Transverse colon (tissue), 3 donors: ENCODE measurements around the gene PLEKHG1.

Source experiments
- EP300 ChIP-seq: sonication (generic); formaldehyde crosslinking; IDR thresholded peaks from one replicate; pipeline ENCODE4 v1.6.1; 2017; ENCODE audit warnings: antibody characterized with exemption, low read depth
- POLR2A ChIP-seq: fragments of 450-650 bp; IDR thresholded peaks from one replicate; pipeline ENCODE4 v1.6.1; 2016; ENCODE audit warnings: antibody characterized with exemption, mild to moderate bottlenecking, moderate library complexity
- TF ChIP-seq, protein P1 (sequence below), 5 experiments: fragments of 200-600 bp in 3 of 5; fragments of 450-650 bp in 2 of 5; sonication (generic) in 3 of 5; IDR thresholded peaks; 1 replicate in 2 of 5; 2 replicates in 3 of 5; pipeline ENCODE4 v1.5.1; 2016 to 2017; ENCODE audit warnings: antibody characterized with exemption in 5 of 5, inconsistent platforms in 3 of 5, mild to moderate bottlenecking in 2 of 5, moderate library complexity in 1 of 5

DNA sequence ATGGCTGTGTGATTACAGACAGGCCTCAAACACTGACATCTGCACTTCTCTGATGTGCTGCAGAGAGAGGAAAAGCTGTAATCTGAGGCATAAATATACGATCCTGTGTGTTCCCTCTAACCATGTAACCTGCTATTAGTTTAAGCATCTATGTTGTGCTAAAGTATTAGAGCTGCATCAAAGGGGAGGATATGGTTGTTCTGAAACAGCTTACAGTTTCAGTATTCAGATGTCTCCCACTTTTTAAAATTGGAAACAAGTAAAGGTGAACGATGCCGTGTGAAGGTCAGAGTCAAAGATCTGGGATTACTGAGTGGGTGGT, 7.6 kb downstream of the PLEKHG1 start:
- TF ChIP-seq EP300 (no peak), POLR2A (no peak)
- TF ChIP-seq, protein P1, sequence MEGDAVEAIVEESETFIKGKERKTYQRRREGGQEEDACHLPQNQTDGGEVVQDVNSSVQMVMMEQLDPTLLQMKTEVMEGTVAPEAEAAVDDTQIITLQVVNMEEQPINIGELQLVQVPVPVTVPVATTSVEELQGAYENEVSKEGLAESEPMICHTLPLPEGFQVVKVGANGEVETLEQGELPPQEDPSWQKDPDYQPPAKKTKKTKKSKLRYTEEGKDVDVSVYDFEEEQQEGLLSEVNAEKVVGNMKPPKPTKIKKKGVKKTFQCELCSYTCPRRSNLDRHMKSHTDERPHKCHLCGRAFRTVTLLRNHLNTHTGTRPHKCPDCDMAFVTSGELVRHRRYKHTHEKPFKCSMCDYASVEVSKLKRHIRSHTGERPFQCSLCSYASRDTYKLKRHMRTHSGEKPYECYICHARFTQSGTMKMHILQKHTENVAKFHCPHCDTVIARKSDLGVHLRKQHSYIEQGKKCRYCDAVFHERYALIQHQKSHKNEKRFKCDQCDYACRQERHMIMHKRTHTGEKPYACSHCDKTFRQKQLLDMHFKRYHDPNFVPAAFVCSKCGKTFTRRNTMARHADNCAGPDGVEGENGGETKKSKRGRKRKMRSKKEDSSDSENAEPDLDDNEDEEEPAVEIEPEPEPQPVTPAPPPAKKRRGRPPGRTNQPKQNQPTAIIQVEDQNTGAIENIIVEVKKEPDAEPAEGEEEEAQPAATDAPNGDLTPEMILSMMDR (IDR thresholded peaks at IDR 0.05), result no peak
